Stimulated activated CD8-positive, alpha-beta memory T cell treated with anti-CD3 and anti-CD28 coated beads, Interleukin-7, amount 100 ng/mL, for 4 hours (primary cell): ENCODE measurements around the gene ITPR3.

ENCODE experiments used
- DNase-seq, 2 donors: peaks; one replicate each; pipeline ENCODE4 v3.0.0-alpha.2; 2020; ENCODE audit warnings: low read depth in 2 of 2

ITPR3 gene

GRCh38 chr6:33700391-33701050 lies 79.4 kb downstream of the ITPR3 start:
- peak; percentile 45 to 49 for DNase-seq

GRCh38 chr6:33702345-33702977 lies 81.3 kb downstream of the ITPR3 start:
- no peak for DNase-seq

- no peak for DNase-seq
Observed at GRCh38 chr6:33704215-33705066, 83.3 kb downstream of the ITPR3 start.

- no peak for DNase-seq
Observed at GRCh38 chr6:33705268-33705885, 84.3 kb downstream of the ITPR3 start.

GRCh38 chr6:33705955-33706725 lies 85.0 kb downstream of the ITPR3 start:
- no peak for DNase-seq

- no peak for DNase-seq
Observed at GRCh38 chr6:33707771-33708170, 86.6 kb downstream of the ITPR3 start.

GRCh38 chr6:33708516-33709204 lies 87.5 kb downstream of the ITPR3 start:
- no peak for DNase-seq

- DNase-seq, result no peak
Observed at GRCh38 chr6:33709605-33710295, 88.6 kb downstream of the ITPR3 start.

GRCh38 chr6:33710296-33711121 lies 89.4 kb downstream of the ITPR3 start:
- no peak for DNase-seq

GRCh38 chr6:33711140-33712129 lies 90.3 kb downstream of the ITPR3 start, which contains the start of gene UQCC2:
TSS of gene UQCC2 (minus strand) at chr6:33711700. CDS start at chr6:33711686, 14 bp downstream.
- peak; percentile 94 to 96 for DNase-seq

- DNase-seq, result no peak
Observed at GRCh38 chr6:33712914-33713313, 91.8 kb downstream of the ITPR3 start.

- no peak for DNase-seq
Observed at GRCh38 chr6:33713786-33714185, 92.7 kb downstream of the ITPR3 start.

GRCh38 chr6:33714385-33715040 lies 93.4 kb downstream of the ITPR3 start:
- DNase-seq, result no peak

- DNase-seq, result no peak
Observed at GRCh38 chr6:33716379-33716778, 95.3 kb downstream of the ITPR3 start.

- no peak for DNase-seq
Observed at GRCh38 chr6:33716890-33717632, 95.9 kb downstream of the ITPR3 start.

GRCh38 chr6:33717934-33718455 lies 96.9 kb downstream of the ITPR3 start:
- no peak for DNase-seq
